Measurements from ENCODE around the gene UBE2G1.
A peak's percentile ranks its signal among the peaks of the same experiment; 100 is the strongest.
"Not testable (repeated sequence)": the region's sequence is repeated elsewhere in the genome, so short reads cannot be mapped to it uniquely, and the experiment has no call there.

Gene UBE2G1

DNA sequence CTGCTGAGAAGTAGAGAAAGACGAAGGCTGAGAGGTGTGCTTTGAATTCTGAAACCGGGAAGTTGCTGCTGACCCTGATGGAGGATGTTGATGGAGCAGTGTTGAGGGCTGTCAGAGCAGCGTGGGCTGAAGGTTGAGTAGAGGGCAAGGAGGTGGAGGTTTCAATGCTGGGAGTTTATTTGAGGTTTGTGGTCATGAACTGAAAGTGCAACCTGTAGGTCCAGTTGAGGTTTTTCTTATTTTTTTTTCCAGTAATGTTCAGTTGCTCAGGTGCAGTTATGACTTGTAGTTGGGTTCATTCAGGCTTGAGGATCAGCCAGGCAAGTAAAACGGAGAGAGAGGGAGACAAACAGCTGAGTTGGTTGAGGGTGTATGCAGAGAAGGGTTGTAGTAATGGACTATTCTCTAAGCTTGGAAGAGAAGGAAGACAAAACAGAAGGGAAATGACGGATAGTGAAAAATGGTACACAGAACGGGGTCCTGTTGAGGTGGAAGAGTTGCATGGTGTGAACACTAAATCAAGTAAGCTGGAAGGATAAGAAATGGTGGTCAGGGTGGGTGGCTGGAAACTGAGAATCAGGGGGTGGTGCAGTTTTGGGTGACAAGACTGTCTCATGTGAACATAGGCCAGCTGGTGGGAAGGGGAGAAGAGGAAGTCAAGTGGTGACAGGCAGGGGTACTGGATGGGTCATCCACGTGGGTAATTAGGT lies 8.7 kb upstream of the UBE2G1 start:
- DNase-seq (ENCODE audit: low read depth), result peak; percentile 34

DNA sequence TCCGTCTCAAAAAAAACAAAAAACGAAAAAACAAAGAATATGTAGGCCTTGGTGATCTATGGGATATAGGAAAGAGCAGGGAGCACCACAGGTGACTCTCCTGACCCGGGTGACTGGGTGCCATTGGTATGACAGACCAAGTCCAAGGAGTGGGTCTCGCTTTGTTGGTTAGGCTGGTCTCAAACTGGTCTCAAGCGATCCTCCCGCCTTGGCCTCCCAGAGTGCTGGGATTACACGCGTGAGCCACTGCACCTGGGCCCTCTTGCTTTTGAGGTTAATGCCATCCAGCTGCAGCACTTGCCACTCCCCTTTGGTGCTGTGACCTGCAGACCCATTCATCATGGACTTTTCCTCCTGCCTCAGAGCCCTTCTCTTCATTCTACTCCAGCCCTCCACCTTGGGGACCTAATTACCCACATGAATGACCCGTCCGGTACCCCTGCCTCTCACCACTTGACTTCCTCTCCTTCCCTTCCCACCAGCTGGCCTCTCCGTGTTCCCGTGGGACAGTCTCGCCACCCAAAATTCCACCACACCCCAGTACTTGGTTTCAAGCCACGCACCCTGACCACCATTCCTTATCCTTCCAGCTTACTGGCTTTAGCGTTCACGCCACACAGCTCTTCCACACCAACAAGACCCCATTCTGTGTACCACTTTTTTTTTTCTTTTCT lies 3.2 kb upstream of the UBE2G1 start:
- DNase-seq (ENCODE audit: low read depth), result no peak

DNA sequence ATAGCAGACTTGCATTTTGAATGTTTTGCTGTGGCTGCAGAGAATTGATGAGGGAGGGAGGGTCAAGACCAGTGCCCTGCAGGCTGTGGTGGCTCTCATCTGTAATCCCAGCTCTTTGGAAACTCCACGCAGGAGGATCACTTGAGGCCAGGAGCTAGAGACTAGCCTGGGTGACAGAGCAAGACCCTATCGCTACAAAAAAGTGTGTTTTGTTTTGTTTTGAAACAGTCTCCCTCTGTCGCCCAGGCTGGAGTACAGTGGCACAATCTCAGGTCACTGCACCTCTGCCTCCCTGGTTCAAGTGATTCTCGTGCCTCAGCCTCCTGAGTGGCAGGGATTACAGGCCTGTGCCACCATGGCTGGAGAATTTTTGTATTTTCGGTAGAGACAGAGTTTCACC lies 1.9 kb upstream of the UBE2G1 start:
- DNase-seq (ENCODE audit: low read depth), result no peak

DNA sequence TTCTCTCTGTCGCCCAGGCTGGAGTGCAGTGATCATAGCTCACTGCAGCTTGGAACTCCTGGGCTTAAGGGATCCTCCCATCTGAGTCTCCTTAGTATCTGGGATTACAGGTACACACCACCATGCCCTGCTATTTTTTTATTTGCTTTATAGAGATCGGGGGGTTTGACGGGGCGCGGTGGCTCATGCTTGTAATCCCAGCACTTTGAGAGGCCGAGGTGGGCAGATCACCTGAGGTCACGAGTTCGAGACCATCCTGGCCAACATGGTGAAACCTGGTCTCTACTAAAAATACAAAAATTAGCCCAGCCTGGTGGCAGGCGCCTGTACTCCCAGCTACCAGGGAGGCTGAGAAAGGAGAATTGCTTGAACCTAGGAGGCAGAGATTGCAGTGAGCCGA lies 702 bp upstream of the UBE2G1 start:
- not testable (repeated sequence) for DNase-seq (ENCODE audit: low read depth)

DNA sequence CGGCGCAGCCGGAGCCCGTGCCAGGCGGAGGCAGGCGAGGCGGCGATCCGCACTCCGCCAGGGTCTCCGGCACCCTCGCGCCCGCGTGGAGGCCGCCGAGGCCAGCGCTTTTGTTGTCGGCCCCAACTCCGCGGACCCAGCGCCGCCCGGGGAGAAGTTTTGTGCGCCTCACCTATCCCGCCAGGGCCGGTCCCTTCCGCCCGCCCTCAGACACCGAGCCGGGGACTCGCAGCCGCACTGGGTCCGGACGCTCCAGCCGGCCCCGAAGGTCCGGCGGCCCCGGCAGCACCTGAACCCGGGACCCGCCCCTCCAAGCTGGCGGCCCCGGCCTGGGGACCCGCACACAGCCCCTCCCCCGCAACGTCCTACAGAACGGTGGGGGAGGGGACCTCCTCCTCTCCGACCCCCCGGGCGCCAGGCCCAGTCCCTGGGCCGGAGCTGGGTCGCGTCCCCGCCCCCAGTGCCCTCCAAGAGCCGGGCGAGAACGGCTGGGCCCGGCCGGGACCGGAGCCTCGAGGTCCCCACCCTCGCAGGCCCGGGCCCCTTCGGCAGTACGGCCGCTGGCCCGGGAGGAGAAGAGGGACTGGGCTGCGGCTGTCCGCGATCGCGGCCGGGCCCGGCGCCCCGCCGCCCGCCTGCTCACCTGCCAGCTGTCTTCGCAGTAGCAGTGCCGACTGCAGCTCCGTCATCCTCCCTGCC lies 698 bp downstream of the UBE2G1 start:
- DNase-seq (ENCODE audit: low read depth), result peak; percentile 28

DNA sequence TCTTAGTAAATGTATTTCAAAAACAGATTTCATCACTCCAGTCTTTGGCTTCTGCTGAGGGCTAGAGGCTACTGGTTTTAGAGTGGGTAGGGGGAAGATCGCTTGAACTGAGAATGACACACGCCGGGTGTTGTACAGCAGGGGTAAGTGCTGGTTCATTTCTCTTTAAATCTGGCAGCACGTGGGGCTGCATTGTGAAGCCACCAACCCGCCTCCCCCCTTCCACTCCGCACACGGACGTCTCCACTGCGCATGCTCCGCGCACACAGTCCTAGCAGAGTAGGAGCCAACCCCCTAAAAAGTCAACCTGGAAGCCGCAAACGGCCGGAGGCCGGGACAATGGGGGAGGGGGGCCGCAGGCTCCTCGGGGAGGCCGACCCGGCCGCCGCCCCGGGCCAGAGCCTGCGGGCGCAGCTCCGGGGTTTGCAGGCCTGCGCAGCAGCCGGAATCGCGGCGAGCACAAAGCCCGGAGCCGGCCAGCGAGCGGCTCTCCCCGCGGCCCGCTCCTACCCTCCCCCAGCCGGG lies 1.3 kb downstream of the UBE2G1 start:
- DNase-seq (ENCODE audit: low read depth), result peak; percentile 86

DNA sequence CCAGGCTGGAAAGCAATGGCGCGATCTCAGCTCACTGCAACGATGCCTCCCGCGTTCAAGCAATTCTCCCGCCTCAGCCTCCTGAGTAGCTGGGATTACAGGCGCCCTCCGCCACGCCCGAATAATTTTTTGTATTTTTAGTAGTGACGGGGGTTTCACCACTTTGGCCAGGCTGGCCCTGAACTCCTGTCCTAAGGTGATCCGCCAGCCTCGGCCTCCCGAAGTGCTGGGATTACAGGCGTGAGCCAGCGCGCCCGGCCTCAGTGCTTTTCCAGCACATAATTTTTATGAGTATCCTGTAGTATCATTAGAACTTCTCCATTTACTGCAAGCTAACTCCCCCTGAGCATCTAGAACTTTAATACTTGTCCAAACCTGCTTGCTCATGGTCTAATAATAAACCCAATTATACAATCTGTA lies 1.8 kb downstream of the UBE2G1 start:
- no peak for DNase-seq (ENCODE audit: low read depth)

DNA sequence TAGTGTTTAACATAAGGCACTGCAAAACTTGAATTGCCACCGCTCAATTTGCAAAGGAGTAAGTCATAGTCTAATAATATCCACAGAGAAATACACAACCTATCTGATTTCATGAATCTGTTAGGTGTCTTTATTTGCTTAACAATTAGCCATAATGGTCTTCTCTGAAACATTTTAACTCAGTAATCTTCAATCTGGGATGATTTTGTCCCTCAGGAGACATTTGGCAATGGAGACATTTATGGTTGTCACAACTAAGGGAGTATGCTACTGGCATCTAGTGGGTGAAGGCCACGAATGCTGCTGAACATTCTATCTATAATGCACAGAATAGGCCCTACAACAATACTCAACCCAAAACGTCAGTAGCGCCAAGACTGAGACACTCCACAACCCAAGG lies 4.3 kb downstream of the UBE2G1 start:
- DNase-seq (ENCODE audit: low read depth), result no peak

DNA sequence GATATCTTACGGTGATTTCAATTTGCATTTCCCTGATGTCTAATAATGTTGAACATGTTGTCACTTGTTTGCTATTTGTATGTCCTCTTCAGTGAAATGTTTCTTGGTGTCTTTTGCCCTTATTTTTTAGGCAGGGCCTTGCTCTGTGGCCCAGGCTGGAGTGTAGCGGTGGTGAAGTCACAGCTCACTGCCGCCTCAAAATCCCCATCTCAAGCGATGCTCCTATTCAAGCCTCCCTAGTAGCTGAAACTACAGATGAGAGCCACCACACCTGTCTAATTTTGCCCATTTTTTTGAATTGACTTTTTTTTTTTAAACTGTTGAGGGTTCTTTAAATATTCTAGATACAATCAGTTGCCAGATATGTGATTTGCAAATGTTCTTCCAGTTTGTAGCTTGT lies 8.3 kb downstream of the UBE2G1 start:
- DNase-seq (ENCODE audit: low read depth), result no peak

DNA sequence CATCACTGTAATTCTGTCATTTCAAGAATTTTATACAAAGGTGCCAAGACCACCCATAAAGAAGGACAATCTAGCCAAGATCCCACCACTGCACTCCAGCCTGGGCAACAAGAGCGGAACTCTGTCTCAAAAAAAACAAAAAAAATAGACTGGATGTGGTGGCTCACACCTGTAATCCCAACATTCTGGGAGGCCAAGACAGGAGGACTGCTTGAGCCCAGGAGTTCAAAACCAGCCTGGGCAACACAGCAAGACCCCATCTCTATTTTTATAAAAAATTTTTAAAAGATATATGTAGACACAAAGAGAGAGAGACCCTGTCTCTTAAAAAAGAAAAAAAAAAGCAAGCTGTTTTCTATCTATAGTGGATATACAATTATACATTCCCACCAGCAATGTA lies 8.8 kb downstream of the UBE2G1 start:
- DNase-seq (ENCODE audit: low read depth), result no peak

DNA sequence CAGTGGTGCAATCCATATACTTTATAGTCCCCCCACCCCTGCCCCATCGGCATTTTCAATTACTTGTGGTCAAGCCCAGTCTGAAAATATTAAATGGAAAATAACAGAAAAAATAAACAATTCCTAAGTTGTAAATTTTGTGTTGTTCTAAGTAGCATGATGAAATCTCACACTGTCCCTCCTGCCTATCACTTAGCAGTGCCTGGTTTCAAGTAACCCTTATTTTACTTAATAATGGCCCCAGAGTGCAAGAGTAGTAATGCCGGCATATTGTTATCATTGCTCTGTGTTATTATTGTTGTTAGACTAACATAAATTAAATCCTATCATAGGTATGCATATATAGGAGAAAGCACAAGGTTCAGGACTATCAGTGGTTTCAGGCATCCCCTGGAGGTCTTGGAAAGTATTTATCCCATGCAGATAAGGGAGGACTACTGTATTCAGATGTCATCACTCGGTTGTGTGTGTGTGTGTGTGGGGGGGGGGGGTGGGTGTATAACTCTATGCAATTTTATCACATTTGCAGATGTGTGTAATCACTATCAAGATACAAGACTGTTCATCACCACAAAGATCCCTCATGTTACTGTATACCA lies 9.3 kb downstream of the UBE2G1 start:
- DNase-seq (ENCODE audit: low read depth), result no peak

DNA sequence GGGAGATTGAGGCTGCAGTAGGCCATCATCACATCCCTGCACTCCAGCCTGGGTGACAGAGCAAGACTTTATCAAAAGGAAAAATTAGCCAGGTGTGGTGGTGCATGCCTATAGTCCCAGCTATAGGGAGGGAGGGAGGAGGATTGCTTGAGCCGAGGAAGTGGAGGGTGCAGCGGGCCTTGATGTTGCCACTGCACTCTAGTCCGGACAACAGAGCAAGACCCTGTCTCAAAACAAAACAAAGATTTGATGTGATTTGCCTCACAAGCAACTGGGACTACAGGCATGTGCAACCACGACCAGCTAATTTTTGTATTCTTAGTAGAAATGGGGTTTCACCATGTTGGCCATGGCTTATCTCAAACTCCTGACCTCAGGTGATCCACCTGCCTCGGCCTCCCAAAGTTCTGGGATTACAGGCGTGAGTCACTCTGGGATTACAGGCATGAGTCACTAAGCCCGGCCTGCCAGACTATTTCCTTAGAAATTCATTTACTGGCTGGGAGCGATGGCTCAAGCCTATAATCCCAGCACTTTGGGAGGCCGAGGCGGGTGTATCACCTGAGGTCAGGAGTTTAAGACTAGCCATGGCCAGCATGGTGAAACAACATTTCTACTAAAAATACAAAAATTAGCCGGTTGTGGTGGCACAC lies 11.5 kb downstream of the UBE2G1 start:
- no peak for DNase-seq (ENCODE audit: low read depth)

DNA sequence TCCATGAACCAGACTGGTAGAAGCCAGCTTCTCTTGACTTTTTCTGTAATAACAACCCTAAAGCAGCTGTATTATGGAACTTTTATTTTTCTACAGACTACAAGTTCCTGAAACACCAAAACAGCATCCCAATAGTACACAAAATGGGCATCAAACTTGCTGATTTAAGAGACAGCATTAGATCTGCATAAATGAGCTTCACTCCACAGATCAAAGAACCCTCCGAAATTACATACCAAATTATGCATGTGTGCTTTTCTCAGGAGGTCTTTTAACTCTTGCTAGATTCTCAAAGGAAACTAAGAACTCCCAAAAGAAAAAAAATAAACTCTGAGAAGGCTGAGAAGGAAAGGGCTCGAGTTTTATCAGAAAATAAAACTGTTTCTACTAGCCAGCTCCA lies 12.3 kb downstream of the UBE2G1 start:
- no peak for DNase-seq (ENCODE audit: low read depth)

DNA sequence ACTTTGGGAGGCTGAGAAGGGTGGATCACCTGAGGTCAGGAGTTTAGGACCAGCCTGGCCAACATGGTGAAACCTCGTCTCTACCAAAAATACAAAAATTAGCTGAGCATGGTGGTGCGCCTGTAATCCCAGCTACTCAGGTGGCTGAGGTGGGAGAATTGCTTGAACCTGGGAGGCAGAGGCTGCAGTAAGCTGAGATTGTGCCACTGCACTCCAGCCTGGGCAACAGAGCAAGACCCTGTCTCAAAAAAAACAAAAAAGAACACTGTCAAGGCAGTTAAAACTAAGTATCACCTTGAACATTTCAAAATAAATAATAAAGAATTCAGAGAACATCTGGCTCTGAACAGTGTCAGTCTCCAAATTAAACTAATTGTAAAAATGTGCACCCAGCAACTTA lies 16.3 kb downstream of the UBE2G1 start:
- not testable (repeated sequence) for DNase-seq (ENCODE audit: low read depth)

DNA sequence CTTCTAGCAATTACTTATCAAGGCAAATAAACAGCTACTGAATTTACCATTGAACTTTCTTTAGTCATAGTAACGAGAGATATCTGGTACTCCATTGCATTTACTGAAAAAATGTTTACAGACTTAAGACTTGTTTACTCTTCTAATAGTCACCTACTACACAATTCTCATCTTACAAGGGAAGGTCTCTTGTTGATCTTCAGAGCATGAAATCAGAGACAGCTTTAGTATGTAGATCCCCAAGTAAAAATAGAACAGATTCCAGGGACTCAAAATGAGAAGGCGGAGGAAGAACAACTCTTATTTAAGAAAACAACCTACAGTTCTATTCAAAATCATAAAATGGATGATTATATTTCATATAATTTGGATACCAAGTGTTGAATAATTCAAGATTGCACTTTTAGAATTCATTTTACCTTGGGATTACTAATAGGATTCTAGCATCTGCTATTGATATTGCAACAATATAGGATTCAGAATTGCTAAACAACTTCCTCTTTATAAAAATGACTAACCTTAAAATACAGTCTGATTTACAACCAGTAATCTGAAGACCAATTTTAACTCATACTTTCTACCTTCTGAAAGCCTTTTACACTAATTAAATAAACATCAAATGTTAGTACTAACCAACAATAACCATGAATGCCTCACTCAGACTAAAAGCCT lies 20.8 kb downstream of the UBE2G1 start:
- DNase-seq (ENCODE audit: low read depth), result no peak

DNA sequence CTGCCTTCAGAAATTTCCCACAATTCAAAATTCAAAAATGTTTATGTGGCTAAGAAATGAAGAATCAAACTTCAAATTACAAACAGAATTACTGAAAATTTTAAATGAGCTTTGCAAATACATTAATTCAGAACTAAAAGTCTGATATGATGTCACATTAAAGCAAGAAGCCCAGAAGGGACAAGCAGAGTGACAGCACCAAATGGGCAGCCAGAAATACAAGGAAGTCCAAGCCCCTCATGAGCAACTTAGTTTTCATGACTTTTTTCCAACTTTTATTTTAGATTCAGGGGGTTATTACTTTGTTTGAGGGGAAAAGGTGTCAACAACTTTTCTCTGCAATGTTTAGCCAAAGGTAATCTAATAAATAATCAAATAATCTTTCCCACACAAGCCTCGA lies 21.5 kb downstream of the UBE2G1 start:
- no peak for DNase-seq (ENCODE audit: low read depth)

DNA sequence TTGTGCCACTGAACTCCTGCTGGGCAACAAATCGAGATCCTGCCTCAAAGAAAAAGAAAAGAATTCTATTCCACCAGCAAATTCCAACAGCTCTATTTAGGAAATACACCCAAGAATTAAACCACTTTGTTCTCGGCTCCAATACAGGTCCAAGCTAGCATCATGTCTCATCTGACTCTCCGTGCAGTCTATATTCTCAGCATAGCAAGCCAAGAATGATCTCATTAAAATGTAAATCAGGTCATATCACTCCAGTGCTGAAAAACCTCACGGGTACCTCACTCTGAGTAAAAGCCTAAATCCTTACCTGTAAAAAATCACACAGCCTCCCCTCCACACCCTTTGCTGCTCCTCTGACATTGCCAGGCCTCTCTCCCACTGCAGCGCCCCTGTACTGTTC lies 23.9 kb downstream of the UBE2G1 start:
- DNase-seq (ENCODE audit: low read depth), result no peak

DNA sequence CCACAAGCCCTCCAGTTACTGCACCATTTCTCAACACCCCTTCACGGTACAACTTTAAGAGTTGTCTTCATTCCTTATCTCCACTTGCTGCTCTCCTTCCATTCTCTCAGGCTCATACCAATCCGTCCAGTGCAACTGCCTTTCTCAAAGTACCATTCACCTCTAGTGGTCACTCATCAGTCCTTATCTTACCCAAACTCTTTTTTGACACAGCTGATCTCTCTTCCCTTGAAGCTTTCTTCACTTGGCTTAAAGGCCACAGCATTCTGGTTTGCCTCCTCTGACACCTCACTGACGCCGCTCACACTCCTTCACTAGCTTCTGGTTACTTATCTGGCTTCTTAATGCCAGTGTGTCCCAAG lies 24.9 kb downstream of the UBE2G1 start:
- DNase-seq (ENCODE audit: low read depth), result no peak

DNA sequence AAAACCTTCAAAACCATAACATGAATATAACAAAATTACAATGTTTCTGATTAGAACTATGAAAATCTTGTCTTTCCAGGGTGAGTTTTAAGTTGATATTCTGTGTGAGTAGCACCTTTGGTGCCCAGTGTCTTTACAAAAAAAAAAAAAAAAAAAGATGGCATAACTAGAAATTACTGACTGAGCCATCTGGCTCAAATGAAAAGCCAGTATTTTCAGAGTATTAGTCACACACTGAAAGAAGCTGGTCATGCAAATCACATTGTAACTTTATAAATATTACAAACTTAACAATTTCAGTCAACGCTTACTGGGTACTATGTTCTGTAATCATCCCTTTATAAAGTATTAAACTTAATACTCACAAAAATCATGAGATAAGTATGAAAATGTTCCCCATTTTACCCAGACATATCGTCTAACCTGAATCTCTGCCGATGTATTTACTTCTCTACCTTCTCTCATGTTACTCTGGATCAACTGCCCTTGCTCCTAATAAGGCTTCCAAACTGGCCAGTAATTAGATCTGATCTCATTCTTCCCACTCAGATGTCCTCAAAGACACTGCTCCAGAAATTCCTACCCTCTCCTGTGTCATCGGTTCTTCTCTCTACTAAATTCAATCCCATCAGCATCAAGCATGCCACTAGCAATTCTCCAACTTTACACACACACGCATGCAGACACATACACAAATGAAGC lies 25.4 kb downstream of the UBE2G1 start:
- DNase-seq (ENCODE audit: low read depth), result no peak

DNA sequence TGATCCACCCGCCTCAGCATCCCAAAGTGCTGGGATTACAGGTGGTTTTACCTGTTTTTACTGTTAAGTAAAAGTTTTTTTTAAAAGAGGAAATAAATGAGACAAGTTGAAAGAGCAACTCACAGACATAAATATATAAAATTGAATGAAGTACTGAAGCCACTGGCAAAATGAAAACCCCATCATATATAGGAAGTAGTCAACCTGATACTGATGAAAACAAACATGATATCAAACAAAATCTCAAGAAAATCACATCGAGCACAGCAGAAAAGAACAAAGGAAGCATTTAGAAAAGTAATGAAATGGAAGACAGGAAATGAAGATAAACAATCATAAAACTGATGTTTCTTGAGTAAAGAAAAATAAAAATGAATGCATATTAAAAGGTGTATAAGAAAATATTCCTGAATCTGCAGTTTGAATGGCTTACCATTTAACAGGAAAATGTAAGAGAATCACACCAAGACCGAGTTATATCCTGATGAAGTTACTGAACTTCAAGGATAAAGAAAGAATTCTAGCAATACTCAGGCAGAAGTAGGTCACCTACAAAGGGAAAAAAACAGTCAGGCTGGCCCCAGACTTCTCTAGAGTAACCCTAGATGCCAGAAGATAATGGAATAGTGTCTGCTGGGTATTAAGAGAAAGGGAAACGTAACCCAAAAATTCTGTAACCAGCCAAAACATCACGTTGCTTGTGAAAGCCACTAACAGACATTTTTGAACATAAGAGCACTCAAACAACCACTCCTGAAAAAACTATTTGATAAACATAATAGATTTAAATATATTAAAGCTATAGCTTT lies 31.5 kb downstream of the UBE2G1 start:
- no peak for DNase-seq (ENCODE audit: low read depth)
